Stimulated activated CD8-positive, alpha-beta memory T cell treated with anti-CD3 and anti-CD28 coated beads, Interleukin-4, amount 100 ng/mL, for 24 hours (primary cell): ENCODE data around the gene DNAAF3.

Experiments used
- DNase-seq: peaks from one replicate; pipeline ENCODE4 v3.0.0-alpha.2; 2020; ENCODE audit warnings: low read depth

Gene DNAAF3

DNA sequence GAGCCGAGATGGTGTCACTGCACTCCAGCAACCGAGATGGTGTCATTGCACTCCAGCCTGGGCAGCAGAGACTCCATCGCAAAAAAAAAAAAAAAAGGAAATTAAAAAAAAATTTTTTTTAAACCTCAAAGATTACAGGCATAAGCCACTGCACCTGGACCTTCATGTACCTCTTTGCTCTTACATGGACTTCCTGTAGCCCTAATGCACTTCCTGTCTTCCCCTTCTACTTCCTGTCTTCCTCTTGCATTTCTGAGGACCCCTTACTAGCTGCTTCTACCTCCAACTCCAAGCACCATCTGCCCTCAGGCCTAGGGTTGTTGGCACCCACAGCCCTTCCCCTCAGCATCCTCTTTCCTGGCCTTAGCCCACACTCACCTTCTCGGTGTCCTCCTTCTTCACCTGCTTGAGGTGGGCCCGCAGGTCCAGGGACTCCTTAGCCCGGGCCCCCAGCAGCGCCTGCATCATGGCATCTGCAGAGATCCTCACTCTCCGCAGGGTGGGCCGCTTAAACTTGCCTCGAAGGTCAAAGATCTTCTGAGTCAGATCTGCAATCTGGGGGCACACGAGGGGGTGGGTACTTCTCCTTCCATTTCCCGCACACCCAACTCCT lies 12.7 kb downstream of the DNAAF3 start:
- no peak for DNase-seq

DNA sequence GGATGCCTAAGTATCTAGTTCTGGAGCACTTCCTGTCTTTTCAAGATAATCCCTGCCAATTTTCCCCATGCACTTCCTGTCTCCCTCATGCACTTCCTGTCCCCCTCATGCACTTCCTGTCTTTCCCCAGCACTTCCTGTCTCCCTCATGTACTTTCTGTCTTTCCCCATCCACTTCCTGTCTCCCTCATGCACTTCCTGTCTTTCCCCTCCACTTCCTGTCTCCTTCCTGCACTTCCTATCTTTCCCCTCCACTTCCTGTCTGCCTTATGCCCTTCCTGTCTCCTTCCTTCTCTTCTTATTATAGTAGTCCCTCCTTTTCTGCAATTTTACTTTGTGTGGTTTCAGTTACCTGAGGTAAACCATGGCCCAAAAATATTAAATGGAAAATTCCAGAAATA lies 14.4 kb downstream of the DNAAF3 start:
- DNase-seq, result no peak

DNA sequence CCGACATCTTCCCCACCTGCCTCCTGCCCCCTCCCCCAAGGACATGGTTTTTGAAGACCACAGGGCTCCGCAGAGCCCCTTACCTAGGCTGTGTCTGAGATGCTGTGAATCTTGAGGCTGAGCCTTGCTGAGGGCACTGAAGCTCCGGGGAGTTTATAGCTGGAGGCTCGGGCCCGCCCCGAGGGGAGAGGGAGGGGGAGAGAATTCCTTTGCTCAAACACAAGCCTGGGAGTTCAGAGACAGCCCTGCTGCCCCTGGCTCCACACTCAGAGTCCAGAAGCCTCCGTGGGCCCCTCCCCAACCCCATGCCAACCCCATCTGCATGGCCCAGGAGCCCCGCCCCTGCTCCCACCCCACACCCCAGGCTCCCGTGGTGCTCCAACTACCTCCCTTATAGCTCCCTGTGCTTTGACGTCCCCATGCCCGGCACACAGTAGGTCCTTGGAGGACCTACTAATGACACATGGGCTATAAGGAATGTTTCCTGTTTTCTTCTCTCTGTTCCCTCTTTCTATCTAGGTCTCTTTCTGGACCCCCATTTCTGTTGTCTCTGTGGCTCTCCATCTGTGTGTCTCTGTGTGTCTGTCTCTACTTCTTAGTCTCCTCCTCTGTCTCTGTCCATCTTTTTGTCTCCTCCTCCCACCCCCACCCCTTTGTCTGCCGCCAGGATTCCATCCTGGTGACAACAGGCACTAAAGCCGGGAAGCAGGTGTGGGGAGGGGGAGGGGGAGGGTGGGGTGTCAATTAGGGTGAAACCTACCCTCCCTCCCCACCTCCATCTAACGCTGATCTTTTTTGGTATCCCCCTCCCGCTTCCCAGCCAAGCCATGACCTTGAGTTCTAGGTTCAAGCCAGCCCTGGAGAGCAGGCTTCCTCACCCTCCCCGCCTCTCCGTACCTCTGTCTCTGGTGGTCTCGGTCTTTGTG lies 17.1 kb downstream of the DNAAF3 start, which contains the start of gene TNNT1:
TNNT1 (minus strand) TSS at position 129 of the 926 bp plus-strand sequence. CDS start 2,049 bp downstream, outside the sequence.
- DNase-seq, result no peak

- DNase-seq, result no peak
These were observed 18.7 kb downstream of the DNAAF3 start for GRCh38 chr19:55147545-55148251.

- DNase-seq, result no peak
These were observed 19.6 kb downstream of the DNAAF3 start for GRCh38 chr19:55146705-55147273.

- DNase-seq, result no peak
These were observed 20.2 kb downstream of the DNAAF3 start for GRCh38 chr19:55146078-55146704.

GRCh38 chr19:55145232-55145631 lies 21.2 kb downstream of the DNAAF3 start:
- no peak for DNase-seq

DNA sequence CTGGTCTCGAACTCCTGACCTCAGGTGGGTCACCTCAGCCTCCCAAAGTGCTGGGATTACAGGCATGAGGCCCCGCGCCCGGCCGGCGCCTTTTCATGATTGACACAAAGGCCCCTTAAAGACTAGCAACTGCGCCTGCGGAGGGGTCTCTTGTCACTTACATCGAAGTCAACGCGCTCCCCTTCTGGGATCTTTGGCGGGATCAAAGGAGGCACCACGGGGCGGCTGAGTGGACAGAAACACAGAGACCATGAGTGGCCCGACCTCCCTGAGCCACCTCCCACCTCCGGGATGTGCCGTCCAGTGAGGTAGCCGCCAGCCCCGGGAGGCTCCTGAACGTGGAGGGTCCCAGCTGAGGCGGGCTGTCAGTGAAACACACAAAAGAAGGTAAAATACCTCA lies 24.7 kb downstream of the DNAAF3 start:
- no peak for DNase-seq

DNA sequence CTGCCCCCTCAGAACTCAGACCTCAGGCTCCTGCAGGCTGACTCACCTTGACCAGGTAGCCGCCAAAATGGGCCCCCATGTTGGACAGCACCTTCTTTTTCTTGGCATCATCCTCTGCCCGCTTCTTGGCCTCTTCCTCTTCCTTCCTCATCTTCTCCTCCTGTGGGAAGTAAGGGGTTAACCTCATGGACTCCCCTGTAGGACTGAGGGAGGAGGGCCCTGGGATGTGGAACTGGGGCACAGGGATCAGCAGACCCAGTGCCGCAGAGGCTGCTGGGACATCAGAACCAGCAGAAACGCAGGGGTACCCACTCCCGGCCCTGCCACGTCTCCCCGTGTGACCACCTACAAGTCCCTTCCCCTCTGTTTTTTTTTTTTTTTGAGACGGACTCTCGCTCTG lies 28.5 kb downstream of the DNAAF3 start:
- no peak for DNase-seq

- no peak for DNase-seq
These were observed 29.9 kb downstream of the DNAAF3 start for GRCh38 chr19:55136399-55137102.

GRCh38 chr19:55134736-55135135 lies 31.7 kb downstream of the DNAAF3 start:
- no peak for DNase-seq

- no peak for DNase-seq
These were observed 32.6 kb downstream of the DNAAF3 start for GRCh38 chr19:55133639-55134444.

DNA sequence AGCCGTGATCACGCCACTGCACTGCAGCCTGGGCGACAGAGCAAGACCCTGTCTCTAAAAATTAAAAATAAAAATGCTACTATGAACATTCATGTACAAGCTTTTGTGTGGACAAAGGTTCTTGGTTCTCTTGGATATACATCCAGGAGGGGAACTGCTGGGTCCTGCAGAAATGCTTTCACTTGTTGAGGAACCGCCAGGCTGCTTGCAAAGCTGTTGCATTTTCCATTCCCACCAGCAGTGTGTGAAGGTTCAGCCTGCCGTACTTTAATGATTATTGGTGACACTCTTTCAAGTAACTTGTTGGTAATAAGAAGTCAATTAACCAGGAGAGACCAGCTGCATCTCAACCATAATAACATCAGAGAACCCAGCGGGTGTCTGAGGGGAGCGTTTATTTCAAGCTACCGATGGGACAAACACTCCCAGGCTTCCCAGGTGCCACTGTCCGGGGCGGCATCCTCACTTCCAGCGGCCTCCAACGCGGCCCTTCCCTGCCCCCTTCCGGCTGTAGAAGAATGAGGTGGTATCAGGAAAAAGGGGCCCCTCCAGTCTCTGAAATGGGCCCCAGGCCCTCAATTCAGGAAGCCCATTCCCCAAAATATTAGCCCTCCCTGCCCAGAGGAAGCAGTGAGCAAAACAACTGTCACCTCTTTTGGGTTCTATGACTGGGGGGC lies 33.8 kb downstream of the DNAAF3 start:
- no peak for DNase-seq

GRCh38 chr19:55131421-55131820 lies 35.0 kb downstream of the DNAAF3 start:
- no peak for DNase-seq

DNA sequence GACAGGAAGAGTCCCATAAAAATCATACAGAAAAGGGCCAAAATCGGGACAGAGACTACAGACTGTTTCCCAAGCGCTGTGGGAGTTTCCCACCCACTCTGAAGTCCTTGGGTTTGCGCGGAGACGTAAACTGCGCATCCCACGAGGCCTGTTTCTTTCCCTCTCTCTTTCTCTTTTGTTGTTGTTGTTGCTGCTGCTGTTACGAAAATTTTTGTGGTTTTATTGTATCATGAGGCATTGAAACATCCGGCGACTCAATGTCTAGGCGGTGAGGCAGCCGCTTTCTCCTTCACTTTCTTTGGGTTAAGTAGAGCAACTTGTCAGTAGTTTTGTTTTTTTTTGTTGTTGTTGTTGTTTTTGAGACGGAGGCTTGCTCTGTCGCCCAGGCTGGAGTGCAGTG lies 47.4 kb downstream of the DNAAF3 start:
- no peak for DNase-seq

GRCh38 chr19:55118401-55118991 lies 47.9 kb downstream of the DNAAF3 start:
- DNase-seq, result no peak

DNA sequence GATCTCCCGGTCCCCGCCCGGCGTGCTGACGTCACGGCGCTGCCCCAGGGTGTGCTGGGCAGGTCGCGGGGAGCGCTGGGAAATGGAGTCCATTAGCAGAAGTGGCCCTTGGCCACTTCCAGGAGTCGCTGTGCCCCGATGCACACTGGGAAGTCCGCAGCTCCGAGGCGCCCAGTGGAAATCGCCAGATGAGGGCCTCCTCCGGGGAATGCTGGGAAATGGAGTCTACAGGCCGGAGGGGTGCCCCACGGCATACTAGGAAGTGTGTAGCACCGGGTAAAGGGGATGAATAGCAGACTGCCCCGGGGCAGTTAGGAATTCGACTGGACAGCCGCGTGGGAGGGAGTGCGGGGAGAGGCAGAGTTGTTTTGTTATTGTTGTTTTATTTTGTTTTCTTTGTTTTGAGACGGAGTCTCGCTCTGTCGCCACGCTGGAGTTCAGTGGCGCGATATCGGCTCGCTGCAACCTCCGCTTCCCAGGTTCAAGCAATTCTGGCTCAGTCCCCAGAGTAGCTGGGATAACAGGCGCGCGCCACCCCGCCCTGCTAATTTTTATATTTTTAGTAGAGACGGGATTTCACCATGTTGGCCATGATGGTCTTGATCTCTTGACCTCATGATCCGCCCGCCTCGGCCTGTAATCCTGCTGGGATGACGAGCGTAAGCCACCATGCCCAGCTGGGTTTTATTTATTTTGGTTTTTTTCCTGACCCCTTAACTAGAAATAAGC lies 48.6 kb downstream of the DNAAF3 start:
- peak; percentile 98 for DNase-seq

DNA sequence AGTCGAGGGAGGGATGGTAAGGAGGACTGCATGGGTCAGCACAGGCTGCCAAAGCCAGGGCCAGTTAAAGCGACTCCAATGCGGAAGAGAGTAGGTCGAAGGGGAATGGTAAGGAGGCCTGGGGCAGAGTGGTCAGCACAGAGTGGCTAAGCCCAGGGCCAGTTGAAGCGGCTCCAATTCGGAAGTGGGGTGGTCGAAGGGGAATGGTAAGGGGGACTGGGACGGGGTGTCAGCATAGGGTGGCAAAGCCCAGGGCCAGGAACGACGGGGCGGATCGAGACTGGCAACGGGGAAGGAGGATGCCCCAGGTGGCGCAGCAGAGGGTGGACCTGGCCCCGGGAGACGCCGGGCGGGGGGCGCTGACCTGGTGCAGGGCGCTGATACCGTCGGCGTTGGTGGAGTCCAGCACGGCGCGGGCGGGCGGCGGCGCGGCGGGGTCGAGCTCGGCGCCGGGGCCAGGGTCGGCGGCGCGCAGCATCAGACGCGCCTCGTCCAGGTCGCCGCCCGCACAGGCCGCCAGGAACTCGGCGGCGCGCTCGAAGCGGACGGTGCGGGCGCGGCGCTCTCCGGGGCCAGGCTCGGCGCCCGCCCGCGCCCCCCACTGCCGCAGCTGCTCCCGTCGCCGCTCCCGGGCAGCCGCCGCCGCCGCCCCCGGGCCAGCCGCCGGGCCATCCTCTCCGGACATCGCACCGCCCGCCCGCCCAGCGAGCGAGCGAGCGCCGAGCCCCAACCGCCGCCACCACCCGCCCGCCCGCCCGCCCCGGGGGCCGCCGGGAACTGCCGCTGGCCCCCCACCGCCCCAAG lies 49.4 kb downstream of the DNAAF3 start, which contains the start of gene PPP1R12C:
PPP1R12C (minus strand) TSS at position 779 of the 804 bp plus-strand sequence; CDS start at position 685, 94 bp downstream.
- no peak for DNase-seq
